KMS-11 (cell line): ENCODE measurements around the gene RBM38.

Experiments
- H2AFZ ChIP-seq: fragments of 200-600 bp; sonication (generic); 2 replicates; pipeline ENCODE4 v1.6.1; 2016; ENCODE audit warnings: antibody characterized with exemption, mixed run types, low read depth
- H3K27ac ChIP-seq: fragments of 200-600 bp; sonication (generic); 2 replicates; pipeline ENCODE4 v1.6.1; 2016; ENCODE audit warnings: mild to moderate bottlenecking, mixed run types
- H3K27me3 ChIP-seq: fragments of 200-600 bp; sonication (generic); 2 replicates; pipeline ENCODE4 v1.6.1; 2017; ENCODE audit warnings: mild to moderate bottlenecking, low read depth, mixed run types, moderate library complexity; ENCODE audit not compliant: insufficient read depth
- H3K36me3 ChIP-seq: fragments of 200-600 bp; sonication (generic); 2 replicates; pipeline ENCODE4 v1.6.1; 2017; ENCODE audit warnings: mild to moderate bottlenecking, mixed run types; ENCODE audit not compliant: insufficient read depth
- H3K4me1 ChIP-seq: fragments of 200-600 bp; sonication (generic); 2 replicates; pipeline ENCODE4 v1.6.1; 2016; ENCODE audit warnings: mild to moderate bottlenecking, low read depth, mixed run types; ENCODE audit not compliant: poor library complexity, severe bottlenecking
- H3K4me2 ChIP-seq: fragments of 200-600 bp; sonication (generic); 2 replicates; pipeline ENCODE4 v1.7.0; 2016; ENCODE audit warnings: mild to moderate bottlenecking, mixed run types
- H3K4me3 ChIP-seq: fragments of 200-600 bp; sonication (generic); IDR thresholded peaks from 2 replicates; pipeline ENCODE4 v1.6.1; 2017; ENCODE audit warnings: low read depth, low read length, mixed read lengths; ENCODE audit not compliant: insufficient read depth
- H3K79me2 ChIP-seq: fragments of 200-600 bp; sonication (generic); 2 replicates; pipeline ENCODE4 v1.6.1; 2016; ENCODE audit warnings: low read depth, mixed run types; ENCODE audit not compliant: insufficient read depth
- H3K9ac ChIP-seq: fragments of 200-600 bp; sonication (generic); 2 replicates; pipeline ENCODE4 v1.6.1; 2016; ENCODE audit warnings: mild to moderate bottlenecking, mixed run types
- H4K20me1 ChIP-seq: fragments of 200-600 bp; sonication (generic); 2 replicates; pipeline ENCODE4 v1.6.1; 2016; ENCODE audit warnings: mild to moderate bottlenecking, mixed run types; ENCODE audit not compliant: insufficient read depth
- TF ChIP-seq, protein P1 (sequence below): fragments of 200-600 bp; sonication (generic); conservative IDR thresholded peaks from 2 replicates; pipeline ENCODE4 v1.6.1; 2017; ENCODE audit warnings: low read depth, mild to moderate bottlenecking, antibody characterized with exemption, low read length, moderate library complexity, mixed read lengths

The RBM38 gene

DNA sequence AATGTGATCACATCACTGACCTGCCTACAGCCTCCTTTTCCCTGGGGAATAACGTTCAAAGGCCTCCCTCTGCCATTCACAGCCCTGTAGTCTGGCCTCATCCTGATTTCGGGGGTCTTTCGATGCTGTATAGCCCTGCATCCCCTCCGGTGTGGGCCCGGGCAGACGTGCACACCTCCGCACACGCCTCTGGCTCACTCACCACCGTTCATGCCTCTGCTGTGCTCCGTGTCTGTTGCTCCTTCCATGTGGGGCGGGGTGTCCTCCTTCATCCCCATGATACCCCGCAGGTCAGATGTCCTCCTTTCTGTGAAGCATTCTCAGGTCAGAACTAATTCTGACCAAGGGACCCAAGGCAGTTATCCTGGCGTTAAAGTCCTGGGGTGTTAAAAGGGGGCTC is 13.8 kb upstream of the RBM38 start:
- Histone ChIP-seq H3K27me3 (no peaks in the 10 kb centered on the region), H3K4me1 (peaks cover 18% of the 10 kb centered on the region), H3K4me2 (no peak overlapping the region), H3K36me3 (peaks cover 13% of the 10 kb centered on the region; the same call in 1 of the 2 replicates), H3K27ac (no peak overlapping the region), H3K4me3 (no peak overlapping the region), H3K9ac (no peak overlapping the region), H4K20me1 (no peaks in the 10 kb centered on the region), H2AFZ (no peak overlapping the region), H3K79me2 (no peaks in the 10 kb centered on the region)
- TF ChIP-seq, protein P1, sequence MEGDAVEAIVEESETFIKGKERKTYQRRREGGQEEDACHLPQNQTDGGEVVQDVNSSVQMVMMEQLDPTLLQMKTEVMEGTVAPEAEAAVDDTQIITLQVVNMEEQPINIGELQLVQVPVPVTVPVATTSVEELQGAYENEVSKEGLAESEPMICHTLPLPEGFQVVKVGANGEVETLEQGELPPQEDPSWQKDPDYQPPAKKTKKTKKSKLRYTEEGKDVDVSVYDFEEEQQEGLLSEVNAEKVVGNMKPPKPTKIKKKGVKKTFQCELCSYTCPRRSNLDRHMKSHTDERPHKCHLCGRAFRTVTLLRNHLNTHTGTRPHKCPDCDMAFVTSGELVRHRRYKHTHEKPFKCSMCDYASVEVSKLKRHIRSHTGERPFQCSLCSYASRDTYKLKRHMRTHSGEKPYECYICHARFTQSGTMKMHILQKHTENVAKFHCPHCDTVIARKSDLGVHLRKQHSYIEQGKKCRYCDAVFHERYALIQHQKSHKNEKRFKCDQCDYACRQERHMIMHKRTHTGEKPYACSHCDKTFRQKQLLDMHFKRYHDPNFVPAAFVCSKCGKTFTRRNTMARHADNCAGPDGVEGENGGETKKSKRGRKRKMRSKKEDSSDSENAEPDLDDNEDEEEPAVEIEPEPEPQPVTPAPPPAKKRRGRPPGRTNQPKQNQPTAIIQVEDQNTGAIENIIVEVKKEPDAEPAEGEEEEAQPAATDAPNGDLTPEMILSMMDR = no peak

DNA sequence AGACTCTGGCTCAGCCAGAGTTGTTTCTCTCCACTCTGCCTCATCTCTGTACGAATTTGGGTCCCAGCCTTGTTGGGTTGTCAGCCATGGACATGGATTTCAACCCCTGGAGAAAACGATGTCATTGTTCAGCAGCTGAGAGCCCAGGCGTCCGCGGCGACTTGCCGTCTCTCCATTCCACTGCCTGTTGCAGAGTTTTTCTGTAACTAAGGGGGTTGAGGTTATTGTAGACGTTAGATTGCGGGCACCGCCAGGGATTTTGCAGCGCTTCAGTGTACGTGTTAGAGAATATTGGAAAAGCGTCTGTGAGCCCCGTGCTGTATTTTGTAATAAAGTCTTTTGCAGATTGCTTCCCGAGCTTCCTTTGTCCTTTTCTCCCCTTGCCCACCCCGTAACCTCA is 13.1 kb upstream of the RBM38 start:
- Histone ChIP-seq H3K4me2 (no peak overlapping the region), H4K20me1 (no peaks in the 10 kb centered on the region), H3K9ac (no peak overlapping the region), H3K27ac (no peak overlapping the region), H2AFZ (no peak overlapping the region), H3K4me1 (peaks cover 19% of the 10 kb centered on the region), H3K36me3 (peaks cover 13% of the 10 kb centered on the region; the same call in 1 of the 2 replicates), H3K79me2 (no peaks in the 10 kb centered on the region), H3K4me3 (no peak overlapping the region), H3K27me3 (no peaks in the 10 kb centered on the region)
- TF ChIP-seq, protein P1 = no peak

DNA sequence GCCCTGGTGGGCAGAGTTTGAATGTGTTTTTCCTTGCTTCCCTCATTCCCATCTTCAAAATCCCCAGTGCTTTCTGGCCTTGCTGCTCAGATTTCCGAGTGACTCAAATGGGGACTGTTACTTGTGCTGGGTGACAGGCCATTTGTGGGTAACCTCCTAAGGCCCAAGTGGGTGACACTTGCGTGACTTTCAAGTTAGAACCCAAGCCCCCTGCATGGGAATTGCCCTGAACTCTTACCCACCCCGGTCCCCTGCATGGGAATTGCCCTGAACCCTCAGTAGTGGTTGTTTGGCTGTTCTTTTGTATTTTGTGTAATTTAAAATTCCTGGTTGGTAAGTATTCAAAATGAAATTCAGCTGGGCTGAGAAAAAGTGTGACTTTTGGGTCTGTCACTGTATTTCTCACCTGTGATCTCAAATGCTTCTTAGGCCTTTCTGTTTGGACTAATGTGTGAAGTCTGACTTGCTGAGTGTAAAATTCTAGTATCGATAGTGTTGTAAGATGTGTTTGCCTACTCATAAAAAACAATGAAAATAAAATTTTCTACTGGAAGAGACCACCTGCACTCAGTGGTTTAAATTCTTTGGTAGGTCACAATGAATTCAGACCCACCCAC is 12.4 kb upstream of the RBM38 start:
- Histone ChIP-seq H3K27me3 (no peaks in the 10 kb centered on the region), H3K4me2 (no peak overlapping the region), H2AFZ (no peak overlapping the region), H3K9ac (no peak overlapping the region), H3K36me3 (peaks cover 13% of the 10 kb centered on the region; the same call in 1 of the 2 replicates), H3K27ac (no peak overlapping the region; the same call in 1 of the 2 replicates), H3K79me2 (no peaks in the 10 kb centered on the region), H3K4me3 (no peak overlapping the region), H3K4me1 (peaks cover 19% of the 10 kb centered on the region), H4K20me1 (no peaks in the 10 kb centered on the region)
- TF ChIP-seq, protein P1 = no peak

DNA sequence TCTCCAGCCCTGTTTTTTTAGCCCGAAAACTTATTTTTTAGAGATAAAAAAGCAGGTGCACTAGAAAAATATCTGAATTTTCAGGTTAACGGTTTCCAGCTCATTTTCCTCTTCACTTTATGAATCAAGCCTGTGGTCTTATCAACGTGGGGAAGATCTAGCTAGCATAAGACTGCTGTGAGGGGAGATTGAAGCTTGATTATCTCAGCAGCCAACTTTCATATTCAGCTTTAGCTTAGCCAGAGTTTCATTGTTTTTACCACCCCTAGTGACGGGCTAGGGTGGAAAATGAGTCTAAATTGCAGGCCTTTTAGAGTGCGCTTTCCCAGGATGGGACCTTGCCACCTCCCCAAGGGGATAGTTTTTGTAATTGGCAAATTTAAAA is 11.9 kb upstream of the RBM38 start:
- Histone ChIP-seq H3K27ac (no peak overlapping the region; the same call in 1 of the 2 replicates), H3K4me1 (peaks cover 19% of the 10 kb centered on the region), H3K36me3 (peaks cover 13% of the 10 kb centered on the region; the same call in 1 of the 2 replicates), H3K79me2 (no peaks in the 10 kb centered on the region), H3K27me3 (no peaks in the 10 kb centered on the region), H3K4me3 (no peak overlapping the region), H4K20me1 (no peaks in the 10 kb centered on the region), H3K4me2 (no peak overlapping the region), H3K9ac (no peak overlapping the region), H2AFZ (no peak overlapping the region)
- TF ChIP-seq, protein P1 = no peak
